NCI-H748 (cell line): ENCODE results near the gene RXRA.

Experiments used
- DNase-seq: peaks from one replicate; lab custom pipeline; 2025; ENCODE audit not compliant: unreplicated experiment; lab: John Stamatoyannopoulos, UW

RXRA gene

GRCh38 chr9:134411440-134412297 lies 85.4 kb downstream of the RXRA start:
- no peak for DNase-seq

GRCh38 chr9:134412298-134412711 lies 86.0 kb downstream of the RXRA start:
- DNase-seq: peak; percentile 19

GRCh38 chr9:134413112-134413715 lies 87.0 kb downstream of the RXRA start:
- no peak for DNase-seq

GRCh38 chr9:134413890-134414623 lies 87.8 kb downstream of the RXRA start:
- DNase-seq: peak; percentile 91

- no peak for DNase-seq
These were observed 88.7 kb downstream of the RXRA start for GRCh38 chr9:134414900-134415425.

- DNase-seq: no peak
These were observed 90.2 kb downstream of the RXRA start for GRCh38 chr9:134416385-134417015.

- no peak for DNase-seq
These were observed 92.1 kb downstream of the RXRA start for GRCh38 chr9:134418354-134418753.

- no peak for DNase-seq
These were observed 92.9 kb downstream of the RXRA start for GRCh38 chr9:134419000-134419683.

- peak; percentile 6 for DNase-seq
These were observed 93.4 kb downstream of the RXRA start for GRCh38 chr9:134419684-134420076.

- no peak for DNase-seq
These were observed 94.1 kb downstream of the RXRA start for GRCh38 chr9:134420281-134420845.

- DNase-seq: no peak
These were observed 94.7 kb downstream of the RXRA start for GRCh38 chr9:134420974-134421432.

GRCh38 chr9:134421888-134422287 lies 95.6 kb downstream of the RXRA start:
- DNase-seq: no peak

- DNase-seq: no peak
These were observed 96.2 kb downstream of the RXRA start for GRCh38 chr9:134422301-134423090.

- no peak for DNase-seq
These were observed 96.9 kb downstream of the RXRA start for GRCh38 chr9:134423166-134423565.

- DNase-seq: no peak
These were observed 97.5 kb downstream of the RXRA start for GRCh38 chr9:134423749-134424148.

- DNase-seq: no peak
These were observed 98.6 kb downstream of the RXRA start for GRCh38 chr9:134424818-134425217.

- no peak for DNase-seq
These were observed 99.1 kb downstream of the RXRA start for GRCh38 chr9:134425401-134425800.

- DNase-seq: no peak
These were observed 99.6 kb downstream of the RXRA start for GRCh38 chr9:134425812-134426211.

GRCh38 chr9:134426436-134426835 lies 100.2 kb downstream of the RXRA start:
- DNase-seq: no peak
